ENCODE measurements around the gene OSBPL7.

DNA sequence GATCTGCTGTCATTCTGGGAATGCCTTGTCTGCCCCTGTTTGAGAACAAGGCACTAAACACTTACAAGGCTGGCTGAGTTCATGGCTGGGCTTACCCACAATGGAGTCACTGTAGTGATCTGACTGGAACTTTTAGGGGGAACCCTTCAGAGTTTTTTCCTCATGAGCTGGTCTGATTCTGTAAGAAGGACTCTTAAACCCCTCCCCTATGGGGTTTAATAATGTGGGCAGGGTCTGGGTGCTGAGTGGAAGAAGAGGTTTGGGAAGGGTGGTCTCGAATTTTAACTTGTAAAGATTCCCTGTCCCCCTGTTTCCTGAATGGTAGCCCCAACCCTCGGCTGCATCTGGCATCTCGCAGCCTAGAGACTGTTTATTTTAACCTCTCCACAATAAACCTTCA, 30.6 kb downstream of the OSBPL7 start:
- TF ChIP-seq, protein P1, sequence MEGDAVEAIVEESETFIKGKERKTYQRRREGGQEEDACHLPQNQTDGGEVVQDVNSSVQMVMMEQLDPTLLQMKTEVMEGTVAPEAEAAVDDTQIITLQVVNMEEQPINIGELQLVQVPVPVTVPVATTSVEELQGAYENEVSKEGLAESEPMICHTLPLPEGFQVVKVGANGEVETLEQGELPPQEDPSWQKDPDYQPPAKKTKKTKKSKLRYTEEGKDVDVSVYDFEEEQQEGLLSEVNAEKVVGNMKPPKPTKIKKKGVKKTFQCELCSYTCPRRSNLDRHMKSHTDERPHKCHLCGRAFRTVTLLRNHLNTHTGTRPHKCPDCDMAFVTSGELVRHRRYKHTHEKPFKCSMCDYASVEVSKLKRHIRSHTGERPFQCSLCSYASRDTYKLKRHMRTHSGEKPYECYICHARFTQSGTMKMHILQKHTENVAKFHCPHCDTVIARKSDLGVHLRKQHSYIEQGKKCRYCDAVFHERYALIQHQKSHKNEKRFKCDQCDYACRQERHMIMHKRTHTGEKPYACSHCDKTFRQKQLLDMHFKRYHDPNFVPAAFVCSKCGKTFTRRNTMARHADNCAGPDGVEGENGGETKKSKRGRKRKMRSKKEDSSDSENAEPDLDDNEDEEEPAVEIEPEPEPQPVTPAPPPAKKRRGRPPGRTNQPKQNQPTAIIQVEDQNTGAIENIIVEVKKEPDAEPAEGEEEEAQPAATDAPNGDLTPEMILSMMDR (IDR thresholded peaks at IDR 0.05): no peak
- no peak for TF ChIP-seq EP300 (IDR thresholded peaks at IDR 0.05)
- no peak for TF ChIP-seq POLR2AphosphoS5 (IDR thresholded peaks at IDR 0.05)
- no peak for TF ChIP-seq POLR2A (IDR thresholded peaks at IDR 0.05)

Measured in sigmoid colon (tissue), 4 donors.